Neural progenitor cell (in vitro differentiated cells): ENCODE data around the gene SPNS3.

Source experiments
- EZH2 ChIP-seq: fragments of 200-600 bp; sonication (generic); IDR thresholded peaks from 2 replicates; pipeline ENCODE4 v1.6.1; 2017; ENCODE audit warnings: antibody characterized with exemption, mild to moderate bottlenecking, moderate library complexity
- EZH2phosphoT487 ChIP-seq: fragments of 200-600 bp; sonication (generic); IDR thresholded peaks from 2 replicates; pipeline ENCODE4 v1.6.1; 2017; ENCODE audit warnings: antibody characterized with exemption
- TF ChIP-seq, protein P1 (sequence below): fragments of 200-600 bp; sonication (generic); IDR thresholded peaks from 2 replicates; pipeline ENCODE4 v1.5.1; 2017; ENCODE audit warnings: antibody characterized with exemption, mild to moderate bottlenecking

DNA sequence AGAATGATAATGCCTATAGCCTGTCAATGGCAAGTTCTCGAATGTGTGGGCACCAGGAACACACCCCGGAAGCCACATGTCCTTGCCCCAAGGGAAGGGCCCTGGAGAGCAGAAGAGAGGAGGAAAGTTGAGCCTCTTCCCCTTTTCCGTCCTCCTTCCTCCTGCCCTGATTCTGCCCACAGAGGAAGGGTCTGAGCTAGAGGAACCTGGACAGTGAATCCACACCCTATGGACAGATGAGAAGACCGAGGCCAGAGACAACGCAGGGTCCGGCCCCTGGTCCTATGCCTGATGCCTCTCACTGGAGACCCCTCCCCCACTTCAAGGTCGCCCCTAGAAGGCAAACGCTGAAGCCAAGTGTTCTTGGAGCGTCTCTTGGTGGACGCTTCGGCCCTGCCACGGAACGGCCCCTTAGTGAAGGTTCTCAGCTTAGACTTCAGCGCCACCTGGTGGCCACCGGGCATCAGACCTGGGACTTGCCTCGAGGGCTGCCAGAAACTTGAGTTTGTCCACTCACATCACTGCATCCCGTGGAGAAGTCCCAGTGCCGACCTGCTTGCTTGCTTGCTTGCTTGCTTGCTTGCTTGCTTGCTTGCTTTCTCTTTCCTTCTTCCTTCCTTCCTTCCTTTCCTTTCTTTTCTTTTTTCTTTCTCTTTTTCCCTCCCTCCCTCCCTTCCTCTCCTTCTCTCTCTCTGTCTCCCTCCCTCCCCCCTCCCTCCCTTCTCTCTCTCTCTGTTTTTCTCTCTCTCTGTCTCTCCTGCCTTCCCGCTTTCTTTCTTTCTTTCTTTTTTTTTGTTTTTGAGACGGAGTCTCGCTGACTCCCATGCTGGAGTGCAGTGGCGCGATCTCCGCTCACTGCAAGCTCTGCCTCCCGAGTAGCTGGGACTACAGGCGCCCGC is 20.6 kb upstream of the SPNS3 start:
- TF ChIP-seq, protein P1, sequence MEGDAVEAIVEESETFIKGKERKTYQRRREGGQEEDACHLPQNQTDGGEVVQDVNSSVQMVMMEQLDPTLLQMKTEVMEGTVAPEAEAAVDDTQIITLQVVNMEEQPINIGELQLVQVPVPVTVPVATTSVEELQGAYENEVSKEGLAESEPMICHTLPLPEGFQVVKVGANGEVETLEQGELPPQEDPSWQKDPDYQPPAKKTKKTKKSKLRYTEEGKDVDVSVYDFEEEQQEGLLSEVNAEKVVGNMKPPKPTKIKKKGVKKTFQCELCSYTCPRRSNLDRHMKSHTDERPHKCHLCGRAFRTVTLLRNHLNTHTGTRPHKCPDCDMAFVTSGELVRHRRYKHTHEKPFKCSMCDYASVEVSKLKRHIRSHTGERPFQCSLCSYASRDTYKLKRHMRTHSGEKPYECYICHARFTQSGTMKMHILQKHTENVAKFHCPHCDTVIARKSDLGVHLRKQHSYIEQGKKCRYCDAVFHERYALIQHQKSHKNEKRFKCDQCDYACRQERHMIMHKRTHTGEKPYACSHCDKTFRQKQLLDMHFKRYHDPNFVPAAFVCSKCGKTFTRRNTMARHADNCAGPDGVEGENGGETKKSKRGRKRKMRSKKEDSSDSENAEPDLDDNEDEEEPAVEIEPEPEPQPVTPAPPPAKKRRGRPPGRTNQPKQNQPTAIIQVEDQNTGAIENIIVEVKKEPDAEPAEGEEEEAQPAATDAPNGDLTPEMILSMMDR = peak; percentile 92
- TF ChIP-seq EZH2 = no peak
- no peak for TF ChIP-seq EZH2phosphoT487
